ENCODE results near the gene ATF5. TPM values are rescaled to one million over a fixed set of nuclear protein-coding genes. Genes with fewer than 3 reads are reported as not detected.
"Not testable (repeated sequence)": the region's sequence is repeated elsewhere in the genome, so short reads cannot be mapped to it uniquely, and the experiment has no call there.

ATF5 gene
- total RNA-seq, 1 donor from 2014 or later: 787 TPM

GRCh38 chr19:49921871-49922795 is 6.9 kb upstream of the ATF5 start:
- ATAC-seq (no peak), DNase-seq (ENCODE audit: low spot score) (no peak)

GRCh38 chr19:49923055-49924003 is 5.7 kb upstream of the ATF5 start:
- ATAC-seq (peak; percentile 63), DNase-seq (ENCODE audit: low spot score) (peak; percentile 96)

GRCh38 chr19:49924004-49924880 is 4.8 kb upstream of the ATF5 start:
- ATAC-seq (peak; percentile 65), DNase-seq (ENCODE audit: low spot score) (peak; percentile 97)

GRCh38 chr19:49924881-49925210 is 4.2 kb upstream of the ATF5 start:
- DNase-seq (ENCODE audit: low spot score); ATAC-seq: not testable (repeated sequence)

- ATAC-seq (no peak), DNase-seq (ENCODE audit: low spot score) (no peak)
These were observed 3.5 kb upstream of the ATF5 start for GRCh38 chr19:49925486-49925885.

GRCh38 chr19:49926515-49926914 is 2.5 kb upstream of the ATF5 start:
- no peak for ATAC-seq

GRCh38 chr19:49927526-49928264 is 1.3 kb upstream of the ATF5 start:
- DNase-seq (ENCODE audit: low spot score): no peak

More at GRCh38 chr19:49926515-49926914, 2.5 kb upstream of the ATF5 start:
- no peak for DNase-seq (ENCODE audit: low spot score)

GRCh38 chr19:49929611-49930482 is 842 bp downstream of the ATF5 start:
- ATAC-seq (peak; percentile 74), DNase-seq (ENCODE audit: low spot score) (peak; percentile 95)

More at GRCh38 chr19:49927526-49928264, 1.3 kb upstream of the ATF5 start:
- ATAC-seq: no peak

GRCh38 chr19:49930483-49931011 is 1.5 kb downstream of the ATF5 start:
- peak; percentile 6 for ATAC-seq
- DNase-seq (ENCODE audit: low spot score): no peak

GRCh38 chr19:49931293-49932040 is 2.5 kb downstream of the ATF5 start:
- ATAC-seq: no peak
- no peak for DNase-seq (ENCODE audit: low spot score)

- ATAC-seq: no peak
- no peak for DNase-seq (ENCODE audit: low spot score)
These were observed 3.0 kb downstream of the ATF5 start for GRCh38 chr19:49932041-49932451.

- DNase-seq (ENCODE audit: low spot score) (no peak), ATAC-seq (no peak)
These were observed 3.7 kb downstream of the ATF5 start for GRCh38 chr19:49932731-49933131.

GRCh38 chr19:49933643-49934042 is 4.6 kb downstream of the ATF5 start:
- DNase-seq (ENCODE audit: low spot score): no peak
- peak; percentile 1 for ATAC-seq

- no peak for DNase-seq (ENCODE audit: low spot score)
These were observed 7.5 kb downstream of the ATF5 start for GRCh38 chr19:49936549-49936948.

GRCh38 chr19:49937750-49938381 is 8.9 kb downstream of the ATF5 start:
- ATAC-seq (peak; percentile 71), DNase-seq (ENCODE audit: low spot score) (peak; percentile 78)

More at GRCh38 chr19:49936549-49936948, 7.5 kb downstream of the ATF5 start:
- no peak for ATAC-seq

- ATAC-seq: no peak
- no peak for DNase-seq (ENCODE audit: low spot score)
These were observed 9.7 kb downstream of the ATF5 start for GRCh38 chr19:49938662-49939061.

Data from left lobe of liver (tissue), 2 donors.